ENCODE measurements around the gene ARPP21.

GRCh38 chr3:35680866-35681650 lies 41.7 kb downstream of the ARPP21 start:
- TF ChIP-seq ZNF10 (tag by site-specific recombination; IDR thresholded peaks at IDR 0.05) (no peak), ZNF416 (tag by site-specific recombination; IDR thresholded peaks at IDR 0.05) (no peak), TCF7L2 (IDR thresholded peaks at IDR 0.05; ENCODE audit: borderline replicate concordance, low read depth, low read length) (no peak)
